H1 (cell line): ENCODE measurements around the gene PDCD5. TPM values are rescaled to one million over a fixed set of nuclear protein-coding genes. Genes with fewer than 3 reads are reported as not detected.

ENCODE experiments used
- BRCA1 ChIP-seq: IDR thresholded peaks from 2 replicates; pipeline ENCODE4 v1.6.1; 2012; ENCODE audit warnings: low read depth, low read length, improper control_type of control experiment
- KDM1A ChIP-seq: fragments of 200-600, 300-600 bp; sonication (generic); IDR thresholded peaks from 2 replicates; pipeline ENCODE4 v1.7.1; 2016; ENCODE audit warnings: mild to moderate bottlenecking, low read length, borderline replicate concordance
- KDM4A ChIP-seq: IDR thresholded peaks from one replicate; pipeline ENCODE4 v1.7.1; 2012; ENCODE audit warnings: low read depth, mild to moderate bottlenecking, moderate library complexity, low read length, inconsistent platforms; ENCODE audit not compliant: severe bottlenecking
- PHF8 ChIP-seq: fragments of 200-600 bp; sonication (generic); conservative IDR thresholded peaks from 2 replicates; pipeline ENCODE4 v1.7.1; 2012; ENCODE audit warnings: low read depth, mild to moderate bottlenecking, inconsistent platforms, low read length, moderate library complexity
- RAD21 ChIP-seq, 2 experiments: IDR thresholded peaks in 1 of 2; conservative IDR thresholded peaks in 1 of 2; 2 replicates each; pipeline ENCODE4 v1.6.1; 2011; ENCODE audit warnings: low read depth in 2 of 2, low read length in 2 of 2, improper control_type of control experiment in 1 of 2, inconsistent platforms in 1 of 2, mild to moderate bottlenecking in 1 of 2, moderate library complexity in 1 of 2
- RNF2 ChIP-seq: fragments of 200-900, 300-1000 bp; sonication (generic); IDR thresholded peaks from 2 replicates; pipeline ENCODE4 v1.7.1; 2016; ENCODE audit warnings: borderline replicate concordance, low read depth, mild to moderate bottlenecking, antibody characterized with exemption, low read length; ENCODE audit not compliant: poor library complexity, severe bottlenecking; ENCODE audit errors: missing control alignments
- TAF1 ChIP-seq: IDR thresholded peaks from 2 replicates; pipeline ENCODE4 v1.6.1; 2011; ENCODE audit warnings: mild to moderate bottlenecking, low read depth, low read length
- TAF7 ChIP-seq: optimal IDR thresholded peaks from 2 replicates; pipeline ENCODE3; 2011; ENCODE audit warnings: low read depth, mild to moderate bottlenecking, inconsistent platforms, low read length, moderate library complexity, borderline replicate concordance
- polyA plus RNA-seq, 7 experiments: library from polyadenylated mRNA; depleted of rRNA in 3 of 7; stranded (reverse) in 5 of 7; unstranded in 2 of 7; fragments of >200 nt in 5 of 7; fragments of 200-250 nt in 2 of 7; gene quantifications; 1 replicate in 5 of 7; 2 replicates in 1 of 7; 4 replicates in 1 of 7; pipeline versions ENCODE4 v1.2.1 to v1.2.3, GENCODE V29; 2011 to 2013; ENCODE audit warnings: missing spikeins in 2 of 7, mixed read lengths in 2 of 7
- total RNA-seq: library from RNA; stranded (reverse); fragmentation: NEBNext Ultra II Directional; extraction: Animal tissue kit (Norgen Biotek cat#: 25700); gene quantifications from 2 replicates; pipeline ENCODE4 v1.2.1, GENCODE V29; 2021

Gene PDCD5
- total and polyA plus RNA-seq, 2 of the 8 experiments (the other 6 are each of a cell fraction or from before 2014, with no cell fraction given): 43.2 to 98.8 TPM

GRCh38 chr19:32544917-32545316 is 36.1 kb upstream of the PDCD5 start (continued):
- no peak for TF ChIP-seq RAD21 (IDR thresholded peaks at IDR 0.05 in 1 of 2, conservative IDR thresholded peaks at IDR 0.05 in 1 of 2; ENCODE audit: low read depth in 2 of 2, low read length in 2 of 2)
- TF ChIP-seq BRCA1: no peak
- no peak for TF ChIP-seq KDM1A
- TF ChIP-seq TAF7: no peak
- no peak for TF ChIP-seq PHF8
- TF ChIP-seq TAF1: no peak
- no peak for TF ChIP-seq RNF2
- no peak for TF ChIP-seq KDM4A
